ENCODE measurements around the gene CD2BP2.
"Not testable (repeated sequence)": the region's sequence is repeated elsewhere in the genome, so short reads cannot be mapped to it uniquely, and the experiment has no call there.

CD2BP2 gene

DNA sequence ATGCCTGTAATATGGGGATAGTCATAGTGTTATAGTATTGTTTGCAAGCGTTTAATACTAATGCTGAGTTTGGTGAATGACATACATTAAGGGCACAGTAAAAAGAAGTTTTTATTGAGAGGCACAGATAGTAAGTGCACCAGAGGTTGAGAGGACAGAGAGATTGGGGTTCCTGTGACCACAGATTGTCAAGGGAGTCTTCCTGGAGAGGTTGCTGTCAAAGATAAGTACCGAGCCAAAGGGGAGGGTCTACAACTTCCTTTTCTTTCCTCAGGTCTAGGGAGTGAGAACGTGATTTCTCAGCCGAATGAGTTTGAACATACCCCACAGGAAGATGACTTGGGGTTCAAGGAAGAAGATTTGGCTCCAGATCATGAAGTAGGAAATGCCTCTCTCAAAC, 41.9 kb upstream of the CD2BP2 start:
- TF ChIP-seq, protein P1, sequence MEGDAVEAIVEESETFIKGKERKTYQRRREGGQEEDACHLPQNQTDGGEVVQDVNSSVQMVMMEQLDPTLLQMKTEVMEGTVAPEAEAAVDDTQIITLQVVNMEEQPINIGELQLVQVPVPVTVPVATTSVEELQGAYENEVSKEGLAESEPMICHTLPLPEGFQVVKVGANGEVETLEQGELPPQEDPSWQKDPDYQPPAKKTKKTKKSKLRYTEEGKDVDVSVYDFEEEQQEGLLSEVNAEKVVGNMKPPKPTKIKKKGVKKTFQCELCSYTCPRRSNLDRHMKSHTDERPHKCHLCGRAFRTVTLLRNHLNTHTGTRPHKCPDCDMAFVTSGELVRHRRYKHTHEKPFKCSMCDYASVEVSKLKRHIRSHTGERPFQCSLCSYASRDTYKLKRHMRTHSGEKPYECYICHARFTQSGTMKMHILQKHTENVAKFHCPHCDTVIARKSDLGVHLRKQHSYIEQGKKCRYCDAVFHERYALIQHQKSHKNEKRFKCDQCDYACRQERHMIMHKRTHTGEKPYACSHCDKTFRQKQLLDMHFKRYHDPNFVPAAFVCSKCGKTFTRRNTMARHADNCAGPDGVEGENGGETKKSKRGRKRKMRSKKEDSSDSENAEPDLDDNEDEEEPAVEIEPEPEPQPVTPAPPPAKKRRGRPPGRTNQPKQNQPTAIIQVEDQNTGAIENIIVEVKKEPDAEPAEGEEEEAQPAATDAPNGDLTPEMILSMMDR (IDR thresholded peaks at IDR 0.05; ENCODE audit: control insufficient read depth, insufficient read depth, low read depth, low read length, missing control alignments), result no peak
- no peak for DNase-seq (ENCODE audit: low read depth)
- no peak overlapping the region for H3K4me3 ChIP-seq (ENCODE audit: control insufficient read depth, low read depth, low read length)

- not testable (repeated sequence) for H3K4me3 ChIP-seq (ENCODE audit: control insufficient read depth, low read depth, low read length); DNase-seq (ENCODE audit: low read depth)
These were observed 41.5 kb upstream of the CD2BP2 start for GRCh38 chr16:30396627-30397026.

- TF ChIP-seq, protein P1 (IDR thresholded peaks at IDR 0.05; ENCODE audit: control insufficient read depth, insufficient read depth, low read depth, low read length, missing control alignments), result no peak
- peak overlapping the region; percentile 64 for H3K4me3 ChIP-seq (ENCODE audit: control insufficient read depth, low read depth, low read length)
- DNase-seq (ENCODE audit: low read depth), result no peak
These were observed 41.0 kb upstream of the CD2BP2 start for GRCh38 chr16:30395992-30396585.

GRCh38 chr16:30395155-30395991, 40.3 kb upstream of the CD2BP2 start, which contains the start of gene ZNF48:
Gene ZNF48, plus strand, starts transcription at chr16:30395420. Its CDS starts 375 bp downstream, at chr16:30395795.
- H3K4me3 ChIP-seq (ENCODE audit: control insufficient read depth, low read depth, low read length), result peak within 1 kb of the TSS; percentile 64
- no peak for DNase-seq (ENCODE audit: low read depth)
- TF ChIP-seq, protein P1 (IDR thresholded peaks at IDR 0.05; ENCODE audit: control insufficient read depth, insufficient read depth, low read depth, low read length, missing control alignments), result peak; percentile 10

- no peak for DNase-seq (ENCODE audit: low read depth)
- H3K4me3 ChIP-seq (ENCODE audit: control insufficient read depth, low read depth, low read length), result peak overlapping the region; percentile 64
- TF ChIP-seq, protein P1 (IDR thresholded peaks at IDR 0.05; ENCODE audit: control insufficient read depth, insufficient read depth, low read depth, low read length, missing control alignments), result no peak
These were observed 39.6 kb upstream of the CD2BP2 start for GRCh38 chr16:30394592-30395154.

DNA sequence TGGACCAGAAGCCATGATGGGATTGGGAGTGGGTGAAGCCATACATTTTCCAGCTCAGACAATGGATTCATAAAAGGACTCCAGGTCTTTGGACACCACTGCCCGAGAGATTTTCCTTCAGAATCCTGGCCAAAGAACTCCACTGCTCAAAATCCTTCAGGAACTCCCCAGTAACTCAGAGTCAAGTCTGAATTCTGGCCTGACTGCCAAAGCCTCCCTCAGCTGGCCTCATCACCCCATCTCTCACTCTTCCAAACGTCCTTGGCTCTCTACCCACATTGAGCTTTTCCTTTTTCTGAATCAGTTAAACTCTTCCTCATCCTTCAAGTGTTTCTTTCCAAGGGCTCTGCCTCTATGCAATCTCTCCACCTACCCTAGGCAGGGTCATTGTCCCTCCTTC, 28.4 kb upstream of the CD2BP2 start:
- TF ChIP-seq, protein P1 (IDR thresholded peaks at IDR 0.05; ENCODE audit: control insufficient read depth, insufficient read depth, low read depth, low read length, missing control alignments), result no peak
- no peak for DNase-seq (ENCODE audit: low read depth)
- no peak overlapping the region for H3K4me3 ChIP-seq (ENCODE audit: control insufficient read depth, low read depth, low read length)

Data from AG09309 (cell line).